Measurements from ENCODE around the gene ACAP1.

DNA sequence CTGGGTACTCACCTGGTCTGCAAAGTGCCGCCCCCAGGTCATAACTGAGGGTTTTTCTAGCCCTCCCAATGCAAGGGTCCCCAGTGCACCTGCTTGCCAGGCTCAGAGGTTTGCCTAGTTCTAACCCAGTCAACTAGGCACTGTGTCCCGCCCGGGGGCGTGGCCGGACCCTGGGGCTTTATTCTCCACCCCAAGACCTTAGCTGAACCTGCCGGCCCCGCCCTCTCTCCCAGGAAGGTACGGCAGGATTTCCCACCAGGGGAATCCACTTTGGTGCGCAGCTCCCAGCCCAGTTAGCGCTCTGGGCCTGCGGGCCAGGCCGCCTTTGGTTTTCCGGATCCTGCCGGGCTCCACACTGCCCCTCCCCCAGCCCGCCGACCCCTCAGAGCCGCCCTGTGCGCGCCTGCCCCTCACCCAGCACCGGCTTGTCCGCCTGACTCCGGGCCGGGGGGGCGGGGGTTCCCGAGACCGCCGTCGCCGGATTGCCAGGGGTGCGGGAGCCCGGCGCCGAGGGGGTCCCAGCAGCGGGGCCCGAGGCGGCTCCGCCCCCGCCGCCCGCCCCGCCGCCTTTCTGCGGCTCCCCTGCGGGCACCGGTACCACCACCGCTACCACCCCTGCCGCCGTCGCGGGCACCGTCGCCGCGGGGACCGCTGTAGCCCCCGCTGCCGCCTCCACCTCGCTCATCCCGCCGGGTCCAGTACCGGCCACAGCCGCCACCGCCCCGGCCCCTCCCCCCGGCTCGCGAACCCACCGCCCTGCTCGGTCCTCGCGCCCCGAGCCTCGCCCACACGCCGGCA is 42.3 kb upstream of the ACAP1 start:
- TF ChIP-seq TSHZ2 (CRISPR knock-in tag; IDR thresholded peaks at IDR 0.05) (no peak), ZNF70 (CRISPR knock-in tag; IDR thresholded peaks at IDR 0.05) (no peak), ESRRG (CRISPR knock-in tag; IDR thresholded peaks at IDR 0.05) (no peak)

Measured in SK-N-SH treated with all-trans-retinoic acid at 6 μM for 48 hours (cell line).